ENCODE data around the gene EXOC6B. TPM values are rescaled to one million over a fixed set of nuclear protein-coding genes. Genes with fewer than 3 reads are reported as not detected.
"Not testable (repeated sequence)": the region's sequence is repeated elsewhere in the genome, so short reads cannot be mapped to it uniquely, and the experiment has no call there.

EXOC6B gene
- total RNA-seq, 4 donors from 2014 or later, result 22.6 to 47.3 (median 32.5) TPM

- H3K27me3 ChIP-seq, result no peaks in the 10 kb centered on the region
- TF ChIP-seq, protein P1, sequence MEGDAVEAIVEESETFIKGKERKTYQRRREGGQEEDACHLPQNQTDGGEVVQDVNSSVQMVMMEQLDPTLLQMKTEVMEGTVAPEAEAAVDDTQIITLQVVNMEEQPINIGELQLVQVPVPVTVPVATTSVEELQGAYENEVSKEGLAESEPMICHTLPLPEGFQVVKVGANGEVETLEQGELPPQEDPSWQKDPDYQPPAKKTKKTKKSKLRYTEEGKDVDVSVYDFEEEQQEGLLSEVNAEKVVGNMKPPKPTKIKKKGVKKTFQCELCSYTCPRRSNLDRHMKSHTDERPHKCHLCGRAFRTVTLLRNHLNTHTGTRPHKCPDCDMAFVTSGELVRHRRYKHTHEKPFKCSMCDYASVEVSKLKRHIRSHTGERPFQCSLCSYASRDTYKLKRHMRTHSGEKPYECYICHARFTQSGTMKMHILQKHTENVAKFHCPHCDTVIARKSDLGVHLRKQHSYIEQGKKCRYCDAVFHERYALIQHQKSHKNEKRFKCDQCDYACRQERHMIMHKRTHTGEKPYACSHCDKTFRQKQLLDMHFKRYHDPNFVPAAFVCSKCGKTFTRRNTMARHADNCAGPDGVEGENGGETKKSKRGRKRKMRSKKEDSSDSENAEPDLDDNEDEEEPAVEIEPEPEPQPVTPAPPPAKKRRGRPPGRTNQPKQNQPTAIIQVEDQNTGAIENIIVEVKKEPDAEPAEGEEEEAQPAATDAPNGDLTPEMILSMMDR (IDR thresholded peaks at IDR 0.05), result no peak
- TF ChIP-seq POLR2A (IDR thresholded peaks at IDR 0.05), result no peak
- no peaks in the 10 kb centered on the region for H3K9me3 ChIP-seq
- no peaks in the 10 kb centered on the region for H3K36me3 ChIP-seq
- WGBS, 2 donors, result 98% methylated on average over 7 to 9 of the region's 15 CpGs
- H3K4me1 ChIP-seq, result no peaks in the 10 kb centered on the region
- H3K27ac ChIP-seq, result no peak overlapping the region
- intact Hi-C loops (cut with DNase I), result no loop called here
- H3K4me3 ChIP-seq (replicated peaks in 1 of 3), result no peak overlapping the region
- no peak for DNase-seq
Measured at GRCh38 chr2:72427022-72427861, 398.6 kb downstream of the EXOC6B start.

DNA sequence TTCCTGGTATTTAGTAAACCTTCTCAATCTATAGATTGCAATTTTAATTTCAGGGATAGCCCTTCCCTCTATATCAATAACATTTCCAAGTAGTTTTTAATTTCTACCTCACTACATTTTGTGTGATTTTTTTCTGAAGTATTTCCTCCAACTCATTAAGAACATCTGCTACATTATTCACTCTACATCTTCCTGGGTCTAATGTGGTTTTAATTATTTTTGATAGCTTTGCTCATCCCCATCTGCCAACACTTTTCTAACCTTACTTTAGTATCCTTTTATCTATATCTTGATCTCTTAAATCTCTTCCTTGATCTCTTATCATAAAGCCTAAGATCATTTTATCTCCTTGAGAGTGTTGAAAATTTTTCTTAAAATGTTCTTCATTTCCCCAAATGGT, 399.8 kb downstream of the EXOC6B start:
- Histone ChIP-seq H3K27ac (no peak overlapping the region), H3K4me3 (replicated peaks in 1 of 3) (no peak overlapping the region), H3K27me3 (no peaks in the 10 kb centered on the region), H3K4me1 (no peaks in the 10 kb centered on the region), H3K36me3 (no peaks in the 10 kb centered on the region), H3K9me3 (no peaks in the 10 kb centered on the region)
- no peak for DNase-seq
- TF ChIP-seq POLR2A (IDR thresholded peaks at IDR 0.05), result no peak
- TF ChIP-seq, protein P1 (IDR thresholded peaks at IDR 0.05), result no peak
- intact Hi-C loops (cut with DNase I), result no loop called here

- H3K4me1 ChIP-seq, result no peaks in the 10 kb centered on the region
- TF ChIP-seq, protein P1 (IDR thresholded peaks at IDR 0.05), result no peak
- TF ChIP-seq POLR2A (IDR thresholded peaks at IDR 0.05), result no peak
- DNase-seq, result no peak
- no peaks in the 10 kb centered on the region for H3K27me3 ChIP-seq
- WGBS, 2 donors, result 73 to 77% methylated on average over 2 of the region's 2 CpGs
- H3K36me3 ChIP-seq, result no peaks in the 10 kb centered on the region
- intact Hi-C loops (cut with DNase I), result no loop called here
- H3K4me3 ChIP-seq (replicated peaks in 1 of 3), result no peak overlapping the region
- H3K9me3 ChIP-seq, result no peaks in the 10 kb centered on the region
- H3K27ac ChIP-seq, result no peak overlapping the region
Measured at GRCh38 chr2:72423756-72424155, 402.1 kb downstream of the EXOC6B start.

- intact Hi-C loops (cut with DNase I); H3K27ac ChIP-seq; H3K9me3 ChIP-seq; H3K4me1 ChIP-seq; H3K4me3 ChIP-seq (replicated peaks in 1 of 3); DNase-seq; H3K27me3 ChIP-seq; H3K36me3 ChIP-seq: not testable (repeated sequence)
- WGBS, 2 donors, result 93 to 100% methylated on average over 3 to 13 of the region's 31 CpGs
Measured at GRCh38 chr2:72421771-72422379, 404.0 kb downstream of the EXOC6B start.

GRCh38 chr2:72415781-72416475, 409.9 kb downstream of the EXOC6B start:
- intact Hi-C loops (cut with DNase I), result no loop called here
- H3K36me3 ChIP-seq, result no peaks in the 10 kb centered on the region
- H3K27ac ChIP-seq, result no peak overlapping the region
- H3K27me3 ChIP-seq, result no peaks in the 10 kb centered on the region
- no peak for DNase-seq
- H3K9me3 ChIP-seq, result no peaks in the 10 kb centered on the region
- peaks cover 9 to 10% of the 10 kb centered on the region in 2 donors for H3K4me1 ChIP-seq
- WGBS, 2 donors, result 70 to 83% methylated on average over 5 of the region's 5 CpGs
- H3K4me3 ChIP-seq (replicated peaks in 1 of 3), result no peak overlapping the region
- TF ChIP-seq POLR2A (IDR thresholded peaks at IDR 0.05), result no peak
- TF ChIP-seq, protein P1 (IDR thresholded peaks at IDR 0.05), result no peak
